Stimulated activated CD4-positive, alpha-beta T cell treated with anti-CD3 and anti-CD28 coated beads, Interleukin-12 subunit alpha, Interleukin-12 subunit beta, amount 100 ng/mL, for 4 hours (primary cell): ENCODE results near the gene MTOR.
A peak's percentile ranks its signal among the peaks of the same experiment; 100 is the strongest.

Source experiments
- DNase-seq: peaks from one replicate; pipeline ENCODE4 v3.0.0-alpha.2; 2020

Gene MTOR

GRCh38 chr1:11059155-11059967, 203.0 kb downstream of the MTOR start:
- DNase-seq, result peak; percentile 35

- no peak for DNase-seq
Measured at GRCh38 chr1:11058595-11059154, 203.7 kb downstream of the MTOR start.

GRCh38 chr1:11058026-11058425, 204.3 kb downstream of the MTOR start:
- no peak for DNase-seq

- no peak for DNase-seq
Measured at GRCh38 chr1:11057477-11057876, 204.9 kb downstream of the MTOR start.
